LHCN-M2 (cell line): Measurements from ENCODE around the gene ARHGEF28. TPM values are rescaled to one million over a fixed set of nuclear protein-coding genes. Genes with fewer than 3 reads are reported as not detected.

ENCODE experiments used
- DNase-seq: peaks from one replicate; pipeline ENCODE4 v3.0.0-alpha.2; 2012; ENCODE audit warnings: low read depth
- total RNA-seq: library from RNA; depleted of rRNA; stranded (reverse); fragments of >200 nt; gene quantifications from 2 replicates; pipeline ENCODE4 v1.2.3, GENCODE V29; 2014

ARHGEF28 gene
- total RNA-seq, 1 experiment from 2014 or later: 90.0 TPM

GRCh38 chr5:73654171-73654811, 28.3 kb downstream of the ARHGEF28 start:
- no peak for DNase-seq

- no peak for DNase-seq
Measured at GRCh38 chr5:73654819-73655318, 28.9 kb downstream of the ARHGEF28 start.

- peak; percentile 43 for DNase-seq
Measured at GRCh38 chr5:73655521-73656160, 29.6 kb downstream of the ARHGEF28 start.

GRCh38 chr5:73661753-73662152, 35.8 kb downstream of the ARHGEF28 start:
- DNase-seq: no peak

- DNase-seq: no peak
Measured at GRCh38 chr5:73663161-73663859, 37.3 kb downstream of the ARHGEF28 start.

- DNase-seq: no peak
Measured at GRCh38 chr5:73663860-73664240, 37.9 kb downstream of the ARHGEF28 start.

- no peak for DNase-seq
Measured at GRCh38 chr5:73664796-73665195, 38.8 kb downstream of the ARHGEF28 start.

- DNase-seq: no peak
Measured at GRCh38 chr5:73666891-73667290, 40.9 kb downstream of the ARHGEF28 start.

GRCh38 chr5:73668017-73668416, 42.0 kb downstream of the ARHGEF28 start:
- DNase-seq: no peak

GRCh38 chr5:73668486-73669111, 42.6 kb downstream of the ARHGEF28 start:
- no peak for DNase-seq

GRCh38 chr5:73670731-73671130, 44.7 kb downstream of the ARHGEF28 start:
- DNase-seq: no peak

GRCh38 chr5:73672132-73672531, 46.1 kb downstream of the ARHGEF28 start:
- no peak for DNase-seq

- DNase-seq: peak; percentile 89
Measured at GRCh38 chr5:73673161-73673591, 47.2 kb downstream of the ARHGEF28 start.

GRCh38 chr5:73674669-73675004, 48.6 kb downstream of the ARHGEF28 start:
- peak; percentile 28 for DNase-seq

GRCh38 chr5:73678322-73678740, 52.3 kb downstream of the ARHGEF28 start:
- no peak for DNase-seq

GRCh38 chr5:73678807-73679206, 52.8 kb downstream of the ARHGEF28 start:
- DNase-seq: no peak

- peak; percentile 58 for DNase-seq
Measured at GRCh38 chr5:73682176-73682575, 56.2 kb downstream of the ARHGEF28 start.

GRCh38 chr5:73684691-73685090, 58.7 kb downstream of the ARHGEF28 start:
- DNase-seq: no peak

- no peak for DNase-seq
Measured at GRCh38 chr5:73686912-73687311, 60.9 kb downstream of the ARHGEF28 start.

GRCh38 chr5:73687357-73687756, 61.4 kb downstream of the ARHGEF28 start:
- DNase-seq: no peak

GRCh38 chr5:73690015-73690414, 64.0 kb downstream of the ARHGEF28 start:
- DNase-seq: no peak
